MM.1S (cell line): ENCODE data around the gene SLC6A9.

ENCODE experiments used
- CTCF ChIP-seq: fragments of 300-600 bp; sonication (generic); IDR thresholded peaks from 2 replicates; pipeline ENCODE4 v1.5.1; 2016; ENCODE audit warnings: antibody characterized with exemption, low read length, mixed read lengths
- EZH2phosphoT487 ChIP-seq: fragments of 300-600 bp; sonication (generic); IDR thresholded peaks from 2 replicates; pipeline ENCODE4 v1.6.1; 2018; ENCODE audit warnings: antibody characterized with exemption, low read length

- no peak for TF ChIP-seq CTCF
- TF ChIP-seq EZH2phosphoT487: no peak
These were observed 18.9 kb downstream of the SLC6A9 start for GRCh38 chr1:44012404-44012803.
